HuH-7 (cell line): Measurements from ENCODE around the gene XKR3.
"Not testable (repeated sequence)": the region's sequence is repeated elsewhere in the genome, so short reads cannot be mapped to it uniquely, and the experiment has no call there.

Experiments
- DNase-seq: peaks from one replicate; pipeline ENCODE4 v3.0.0; 2011; ENCODE audit warnings: low spot score

Gene XKR3

DNA sequence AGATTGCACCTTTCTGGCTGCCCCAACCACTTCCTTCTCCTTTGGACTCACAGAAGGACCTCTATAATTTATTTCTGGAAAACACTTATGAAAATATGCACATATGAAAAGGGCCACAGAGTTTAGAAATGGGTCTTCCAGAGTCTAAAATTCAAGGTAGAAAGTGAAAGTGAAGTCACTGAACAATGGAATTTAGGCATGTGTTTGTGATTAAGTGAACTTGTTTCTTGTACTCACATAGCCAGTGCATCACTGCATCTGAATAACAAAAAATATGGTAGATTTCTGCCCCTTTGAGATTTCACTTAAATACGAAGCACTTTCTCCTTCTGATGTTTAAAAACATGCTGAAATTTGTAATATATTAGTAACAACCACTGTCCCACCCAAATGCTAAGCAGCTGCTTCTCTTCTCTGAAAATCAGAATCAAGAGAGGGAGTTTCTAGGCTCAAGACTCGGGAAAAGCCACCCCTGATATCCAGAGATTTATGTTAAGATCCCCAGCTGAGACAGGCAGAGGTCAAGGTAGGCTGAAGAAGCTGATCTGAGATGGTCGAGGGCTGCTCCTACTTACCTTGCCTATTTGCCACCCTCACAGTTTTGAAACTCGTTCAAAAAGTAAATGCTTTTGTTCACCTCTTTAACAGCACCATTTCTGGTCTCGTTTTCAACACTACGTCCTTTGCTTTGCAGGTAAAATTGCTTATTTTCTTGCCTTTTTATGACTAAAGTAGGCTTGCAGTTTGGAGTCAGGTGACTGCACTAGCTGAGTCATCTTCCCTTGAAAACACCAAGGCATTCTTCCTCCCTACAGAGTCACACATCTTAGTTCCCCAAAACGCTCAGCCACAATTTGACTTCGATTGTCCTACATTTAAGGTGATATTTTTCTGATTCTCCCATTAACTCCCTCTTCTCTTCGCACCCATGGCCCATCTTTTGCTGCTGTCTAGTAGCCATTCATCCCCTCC lies at the start of gene XKR3:
TSS of gene XKR3 (minus strand) at position 696 of the 972 bp plus-strand sequence. CDS start 17,338 bp downstream, outside the sequence.
- DNase-seq = no peak

DNA sequence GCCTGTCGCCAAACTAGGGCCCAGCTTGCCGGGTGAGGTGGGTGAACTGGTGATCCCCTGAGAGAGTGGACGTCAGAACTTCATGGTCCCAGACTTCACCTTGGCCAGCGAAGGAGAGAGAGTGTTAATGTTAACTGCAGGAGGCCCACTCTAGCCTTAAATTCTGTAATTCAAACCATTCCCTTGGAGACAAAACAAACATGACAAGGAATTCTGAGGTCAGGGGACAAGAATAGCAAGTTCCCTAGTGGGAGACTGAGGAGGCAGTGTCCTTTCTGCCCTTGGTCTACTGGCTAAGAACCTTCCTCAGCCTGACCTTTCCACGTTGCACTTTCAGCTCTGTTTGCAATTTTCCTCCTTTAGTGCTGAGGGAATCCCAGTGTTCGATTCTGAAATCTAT lies 44.4 kb upstream of the XKR3 start:
- not testable (repeated sequence) for DNase-seq

DNA sequence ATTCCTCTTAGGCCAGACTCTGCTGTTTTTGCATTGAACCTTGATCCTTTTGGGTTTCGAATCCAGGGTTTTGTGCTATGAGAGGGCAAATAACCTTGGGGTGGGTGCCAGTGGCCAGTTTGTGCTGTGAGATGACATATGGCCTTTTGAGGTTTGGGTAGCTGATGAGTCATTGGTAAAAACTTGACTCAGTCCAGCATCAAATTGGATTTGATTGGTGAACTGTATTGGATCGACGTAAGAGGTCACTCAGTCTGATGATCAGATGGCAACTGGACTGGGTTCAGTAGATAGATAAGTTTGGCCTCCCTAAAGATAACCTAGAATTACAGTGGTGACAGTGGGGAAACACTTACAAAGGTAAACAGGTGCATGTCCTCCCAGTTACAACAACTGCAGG lies 41.0 kb upstream of the XKR3 start:
- no peak for DNase-seq

DNA sequence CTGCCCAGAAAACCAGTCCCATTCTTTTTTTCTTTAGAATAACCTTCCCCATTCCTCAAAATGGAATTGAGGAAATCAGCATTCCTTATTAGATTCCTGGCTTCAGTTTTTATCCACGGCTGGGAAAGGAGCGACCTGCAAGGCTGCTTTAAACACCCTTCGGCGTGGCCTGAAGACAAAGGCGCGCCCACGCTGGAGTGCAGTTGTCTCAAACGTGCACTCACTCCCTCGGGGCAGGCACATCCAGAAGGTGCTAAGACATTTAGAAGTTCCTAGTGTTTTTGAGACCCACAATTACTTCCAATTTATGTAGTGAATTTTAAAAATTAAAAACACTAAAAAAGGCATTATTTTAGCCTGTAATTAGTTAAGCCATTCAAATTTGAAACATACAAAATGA lies 31.6 kb upstream of the XKR3 start:
- not testable (repeated sequence) for DNase-seq

DNA sequence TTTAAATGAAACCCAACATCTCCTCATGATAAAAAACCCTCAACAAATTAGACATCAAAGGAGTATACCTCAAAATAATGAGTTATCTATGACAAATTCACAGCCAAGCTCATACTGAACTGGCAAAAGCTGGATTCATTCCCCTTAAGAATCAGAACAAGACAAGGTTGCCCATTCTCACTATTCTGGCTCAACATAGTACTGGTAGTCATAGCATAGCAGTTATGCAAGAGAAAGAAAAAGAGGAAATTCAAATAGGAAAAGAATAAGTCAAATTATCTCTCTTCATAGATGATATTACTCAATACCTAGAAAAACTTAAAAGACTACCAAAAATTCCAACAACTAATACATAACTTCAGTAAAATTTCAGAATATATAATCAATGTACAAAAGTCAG lies 29.4 kb upstream of the XKR3 start:
- no peak for DNase-seq

DNA sequence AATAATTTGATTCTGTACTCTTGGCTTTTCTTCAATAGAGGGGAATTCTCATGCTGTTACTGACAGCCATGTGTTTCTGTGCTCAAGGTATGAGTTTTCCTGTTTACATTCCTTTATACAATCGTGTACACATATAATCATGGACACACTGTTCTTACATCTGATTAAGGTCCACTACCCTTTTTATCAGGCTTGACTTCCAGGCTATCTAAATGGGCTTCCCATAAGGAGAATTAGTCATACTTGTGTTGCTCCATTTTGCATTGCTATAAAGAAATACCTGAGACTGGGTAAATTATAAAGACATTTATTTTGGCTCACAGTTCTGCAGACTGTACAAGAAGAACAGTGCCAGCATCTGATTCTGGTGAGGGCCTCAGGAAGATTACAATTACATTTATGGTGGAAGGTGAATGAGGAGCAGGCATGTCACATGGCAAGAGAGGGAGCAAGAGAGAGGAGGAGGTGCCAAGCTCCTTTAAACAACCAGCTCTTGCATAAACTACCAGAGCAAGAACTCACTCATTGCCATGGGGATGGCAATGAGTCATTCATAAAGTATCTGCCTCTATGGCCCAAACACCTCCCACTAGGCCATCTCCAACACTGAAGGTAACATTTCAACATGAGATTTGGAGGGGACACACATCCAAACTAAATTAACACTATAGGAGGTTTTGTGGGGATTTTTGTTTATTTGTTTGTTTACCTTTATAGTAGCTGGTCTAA lies 26.2 kb upstream of the XKR3 start:
- DNase-seq = not testable (repeated sequence)

DNA sequence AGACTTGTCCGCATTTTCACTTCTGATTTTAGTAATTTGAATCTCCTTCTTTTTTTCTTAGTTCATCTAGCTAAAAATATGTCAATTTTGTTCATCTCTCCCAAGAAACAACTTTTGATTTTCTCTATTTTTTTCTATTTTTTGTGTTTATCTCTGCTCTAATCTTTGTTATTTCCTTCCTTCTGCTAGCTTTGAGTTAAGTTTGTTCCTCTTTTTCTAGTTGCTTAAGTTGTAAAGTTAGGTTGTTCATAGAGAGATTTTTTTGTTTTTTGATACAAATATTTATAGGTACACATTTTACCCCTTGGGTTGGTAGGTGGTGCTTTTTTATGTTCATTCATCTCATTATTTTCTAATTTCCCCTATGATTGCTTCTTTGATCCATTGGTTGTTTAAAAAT lies 22.1 kb upstream of the XKR3 start:
- no peak for DNase-seq

DNA sequence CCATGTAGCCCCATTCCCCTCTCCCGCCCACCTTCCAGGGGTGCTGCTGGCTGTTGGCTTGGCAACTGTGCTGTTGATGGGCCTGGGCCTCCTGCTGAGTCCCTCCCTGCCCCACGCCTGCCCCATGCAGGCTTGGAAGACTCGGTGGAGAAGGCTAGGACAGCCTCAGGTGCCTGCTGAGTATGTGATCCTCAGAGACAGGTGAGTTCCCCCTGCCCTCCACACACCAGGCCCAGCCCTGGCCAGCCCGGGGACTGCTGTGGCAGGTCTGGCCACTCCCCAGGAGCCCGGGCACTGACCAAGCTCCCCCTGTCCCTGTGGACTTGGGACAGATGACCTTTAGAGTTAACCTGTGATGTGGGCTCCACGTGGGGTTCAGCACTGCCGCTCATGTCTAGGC lies 20.7 kb upstream of the XKR3 start:
- DNase-seq = no peak

DNA sequence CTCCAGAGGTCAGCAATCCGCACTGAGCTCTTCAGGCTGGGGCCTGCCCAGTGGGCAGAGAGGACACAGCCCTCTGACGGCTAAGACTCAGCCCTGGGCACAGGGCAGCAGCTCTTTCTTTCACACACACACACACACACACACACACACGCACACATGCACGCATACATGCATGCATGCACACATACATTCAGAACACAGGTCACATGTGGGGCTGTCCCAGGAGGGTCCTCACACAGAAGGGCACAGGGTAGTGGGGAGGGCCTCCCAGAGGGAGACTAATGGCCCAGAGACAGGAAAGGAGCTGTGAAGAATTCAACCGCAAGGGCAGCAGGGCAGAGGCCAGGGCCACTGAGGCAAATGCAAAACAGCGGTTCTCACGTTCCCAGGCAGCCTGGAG lies 20.3 kb upstream of the XKR3 start:
- DNase-seq = no peak

DNA sequence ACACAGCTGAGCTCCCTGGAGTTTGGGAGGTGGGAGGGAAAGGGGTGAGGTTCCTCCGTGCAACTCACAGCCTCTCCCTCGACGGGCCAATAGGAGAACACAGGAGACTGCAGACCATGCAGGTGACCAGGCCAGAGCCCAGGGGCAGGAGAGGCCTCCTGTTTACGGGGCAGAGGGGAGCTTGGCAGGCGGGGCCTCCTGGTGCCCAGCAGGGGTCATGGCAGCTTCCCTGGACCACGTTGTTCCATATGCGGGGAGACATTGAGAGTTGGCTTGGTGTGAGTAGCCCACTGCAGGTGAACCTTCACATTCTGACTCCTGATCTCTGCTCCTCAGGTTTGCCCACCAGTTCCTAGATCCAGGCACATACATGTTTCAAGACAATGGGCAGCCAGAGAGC lies 19.3 kb upstream of the XKR3 start:
- no peak for DNase-seq

DNA sequence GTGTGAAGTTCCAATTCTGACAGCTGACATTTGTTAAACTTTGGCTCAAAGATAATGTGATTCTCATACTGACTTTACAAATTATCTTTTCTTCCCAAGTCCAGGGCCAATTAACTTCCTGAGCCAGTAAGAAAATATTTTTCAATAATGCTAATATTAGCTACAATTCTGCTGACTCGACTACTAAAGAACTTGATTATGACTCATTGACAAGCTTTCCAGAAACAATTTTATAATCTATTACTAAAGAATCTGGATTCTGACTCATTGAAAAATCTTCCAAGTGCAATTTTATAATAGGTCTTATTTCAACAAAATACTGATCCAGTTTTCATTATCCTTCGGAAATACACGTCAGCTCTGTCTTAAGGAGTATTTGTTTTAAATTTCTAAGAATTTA lies 12.9 kb upstream of the XKR3 start:
- DNase-seq = no peak

DNA sequence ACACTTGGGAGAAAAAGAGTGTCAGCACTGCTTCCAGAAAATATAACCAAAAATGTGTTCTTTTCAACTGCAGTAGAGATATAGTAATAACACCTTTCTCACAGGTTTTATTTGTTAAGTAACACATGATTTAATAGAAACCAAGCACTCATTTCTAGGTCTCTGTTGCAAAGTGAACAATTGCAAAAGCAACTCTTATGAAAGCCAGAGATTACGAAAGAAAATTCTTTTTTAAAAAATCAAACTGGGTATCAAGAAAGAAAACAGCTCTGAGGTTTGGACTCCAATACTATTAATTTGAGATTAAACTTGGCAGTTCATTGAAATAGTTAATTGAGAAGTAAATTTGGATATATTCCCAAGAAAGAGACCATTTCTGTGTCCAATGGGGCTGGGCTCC lies 9.8 kb upstream of the XKR3 start:
- DNase-seq = no peak

DNA sequence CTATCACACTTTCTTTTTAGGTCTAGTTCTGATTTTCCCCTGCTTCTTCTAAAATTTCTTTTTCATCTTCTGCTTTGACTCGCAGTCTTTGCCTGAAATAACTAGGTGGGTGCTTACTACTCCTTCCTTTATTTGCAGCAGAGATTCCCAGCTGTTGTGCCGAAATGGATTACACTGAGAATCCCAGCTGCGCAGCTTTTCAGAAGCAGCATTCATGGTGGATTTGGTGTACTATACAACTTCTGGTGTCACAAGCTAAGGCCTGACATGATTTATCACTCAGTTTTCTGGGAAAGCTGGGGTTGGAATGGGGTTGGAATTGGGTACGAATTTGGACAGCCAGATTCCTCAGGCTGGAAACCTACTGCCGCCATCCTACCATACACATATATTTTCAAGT lies 6.0 kb upstream of the XKR3 start:
- no peak for DNase-seq

DNA sequence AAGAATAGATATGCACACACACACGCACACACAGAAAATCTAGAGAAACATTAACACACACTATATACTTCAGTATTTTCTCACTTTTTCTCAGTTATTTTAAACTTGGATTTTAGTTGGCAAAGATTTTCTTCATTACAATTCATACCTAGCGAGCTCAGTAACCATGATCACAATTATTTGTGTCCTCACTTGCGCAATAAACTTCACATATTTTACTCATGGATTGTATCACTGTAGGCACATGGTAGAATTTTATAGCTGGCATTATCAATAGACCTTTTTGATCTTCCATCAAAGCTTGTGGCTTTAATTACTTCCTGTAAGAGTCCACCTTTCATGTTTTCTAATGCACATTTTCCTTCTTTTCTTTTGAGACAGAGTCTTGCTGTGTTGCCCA lies 4.8 kb upstream of the XKR3 start:
- no peak for DNase-seq

DNA sequence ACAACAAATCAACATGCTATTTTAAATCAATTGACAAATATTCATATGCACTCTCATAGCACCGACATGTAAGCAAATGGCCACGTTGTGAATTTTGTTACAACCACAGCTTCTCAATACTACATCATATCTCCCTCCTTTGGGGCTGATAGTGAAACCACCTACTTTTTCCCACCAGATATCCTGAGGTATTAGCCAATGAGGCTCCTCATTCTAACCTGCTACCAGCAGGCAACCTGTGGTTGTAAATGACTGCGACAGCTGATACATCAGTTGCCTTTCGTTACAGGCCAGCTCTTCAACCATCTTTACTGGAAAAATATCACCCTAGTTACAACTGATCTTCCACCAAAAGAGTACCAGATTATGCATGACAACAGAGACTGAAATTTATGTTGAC lies 3.7 kb upstream of the XKR3 start:
- no peak for DNase-seq

DNA sequence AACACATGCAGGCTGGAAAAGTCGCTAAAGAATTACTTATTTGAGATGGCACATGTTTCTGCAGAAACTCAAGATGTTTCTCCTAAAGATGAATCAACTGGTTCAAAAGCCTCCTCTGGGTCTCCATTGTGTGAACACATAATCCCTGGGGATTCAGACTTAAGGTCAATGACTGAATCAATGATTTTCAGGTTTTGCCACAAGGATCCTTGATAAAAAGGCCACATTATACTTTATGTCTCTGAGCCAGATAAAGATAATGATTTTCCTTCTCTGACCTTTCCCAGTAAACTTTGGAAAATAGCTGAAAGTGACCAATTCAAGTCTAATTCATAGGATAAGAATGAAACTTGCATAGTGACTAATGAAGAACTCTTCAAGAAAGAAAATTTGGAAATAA lies 2.3 kb upstream of the XKR3 start:
- DNase-seq = no peak

DNA sequence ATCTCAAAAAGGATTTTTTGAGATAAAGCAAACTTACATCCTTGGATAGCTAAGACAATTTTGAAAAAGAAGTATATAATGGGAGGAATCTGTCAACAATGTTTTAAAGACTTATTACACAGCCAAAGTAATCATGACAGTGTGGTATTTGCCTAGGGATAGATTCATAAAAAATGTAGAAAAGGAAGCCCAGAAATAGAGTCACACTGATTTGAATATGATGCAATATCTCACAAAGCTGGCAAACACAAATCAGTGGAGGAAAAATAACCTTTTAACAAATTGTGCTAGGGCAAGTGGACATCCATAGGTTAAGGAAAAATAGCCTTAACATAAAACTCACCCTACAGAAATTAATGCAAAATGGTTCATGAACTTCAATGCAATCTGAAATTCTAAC lies 6.0 kb downstream of the XKR3 start:
- no peak for DNase-seq

DNA sequence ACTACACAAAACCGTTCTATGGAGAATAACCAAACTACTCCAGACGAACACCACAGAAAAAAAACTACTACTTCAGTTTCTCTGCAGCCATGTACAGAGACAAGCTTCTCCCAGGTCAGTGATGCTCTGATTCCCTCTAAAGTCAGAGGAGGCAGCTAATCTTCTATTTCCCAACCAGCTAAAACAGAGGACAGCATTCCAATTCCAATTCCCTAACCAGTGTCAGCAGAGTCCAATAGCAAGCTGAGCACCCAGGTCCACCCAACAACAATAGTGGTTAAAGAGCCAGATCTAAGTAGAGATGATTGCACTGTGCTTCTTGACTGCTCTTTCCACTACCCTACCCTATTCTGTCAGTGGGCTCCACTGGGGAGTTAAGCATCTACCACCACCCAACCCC lies 6.7 kb downstream of the XKR3 start:
- no peak for DNase-seq

DNA sequence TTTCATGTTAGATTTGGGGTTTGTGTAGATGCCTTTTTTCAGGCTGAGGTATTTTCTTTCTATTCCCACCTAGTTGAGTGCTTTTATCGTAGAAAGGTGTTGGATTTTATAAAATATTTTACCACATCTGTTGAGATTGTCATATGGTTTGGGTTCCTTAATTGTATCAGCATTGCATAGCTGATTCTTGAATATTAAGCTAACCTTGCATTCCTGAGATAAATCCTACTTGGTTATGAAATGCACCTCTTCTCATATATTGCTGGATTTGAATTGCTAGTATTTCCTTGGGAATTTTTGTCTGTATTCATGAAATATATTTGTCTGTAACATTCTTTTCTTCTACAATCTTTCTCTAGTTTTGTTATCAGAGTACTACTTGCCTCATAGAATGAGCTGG lies 10.1 kb downstream of the XKR3 start:
- DNase-seq = no peak

DNA sequence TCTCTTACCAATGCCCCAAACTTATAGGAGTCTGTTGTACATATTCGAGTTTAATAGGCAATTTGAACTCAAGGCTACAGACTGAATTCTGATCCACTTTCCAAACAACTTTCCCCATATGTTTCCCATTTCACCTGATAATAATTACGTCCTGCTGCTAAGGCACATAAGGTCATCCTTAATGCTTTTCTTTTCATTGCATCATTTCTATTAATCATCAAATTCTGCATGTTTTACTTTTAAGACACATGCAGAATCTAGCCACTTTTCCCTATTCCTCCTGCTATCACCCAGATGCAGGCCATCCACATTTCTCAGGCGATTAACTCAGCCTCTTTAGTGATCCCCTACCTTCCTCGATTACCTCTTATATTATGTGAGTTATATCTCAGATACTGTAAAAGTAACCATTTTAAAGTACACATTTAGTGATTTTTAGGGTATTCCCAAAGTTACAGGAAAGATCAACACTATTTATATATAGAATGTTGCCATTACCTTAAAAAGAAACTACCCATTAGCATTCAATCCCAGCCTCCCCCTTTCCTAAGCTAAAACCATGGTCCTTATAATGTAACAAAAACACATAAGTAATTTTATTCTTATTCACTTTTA lies 14.9 kb downstream of the XKR3 start:
- DNase-seq = no peak

DNA sequence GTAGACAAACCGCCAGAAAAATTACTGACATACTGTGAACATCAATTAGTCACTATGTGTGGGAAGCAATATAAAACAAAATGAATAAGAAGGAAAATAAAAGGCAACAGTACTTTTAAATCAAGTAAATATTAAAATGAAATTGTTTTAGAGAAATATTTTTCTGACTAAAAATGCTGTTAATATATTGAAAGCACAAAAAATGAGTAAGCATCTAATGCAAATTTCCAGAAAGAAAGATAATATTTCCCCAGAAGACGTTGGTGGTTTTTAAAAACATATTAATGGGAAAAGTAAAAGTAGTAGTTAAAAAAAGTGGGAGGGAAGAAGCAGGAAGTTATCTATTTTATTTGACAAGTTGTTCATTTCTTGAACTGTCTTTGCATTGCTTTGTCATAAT lies 16.5 kb downstream of the XKR3 start:
- DNase-seq = no peak

DNA sequence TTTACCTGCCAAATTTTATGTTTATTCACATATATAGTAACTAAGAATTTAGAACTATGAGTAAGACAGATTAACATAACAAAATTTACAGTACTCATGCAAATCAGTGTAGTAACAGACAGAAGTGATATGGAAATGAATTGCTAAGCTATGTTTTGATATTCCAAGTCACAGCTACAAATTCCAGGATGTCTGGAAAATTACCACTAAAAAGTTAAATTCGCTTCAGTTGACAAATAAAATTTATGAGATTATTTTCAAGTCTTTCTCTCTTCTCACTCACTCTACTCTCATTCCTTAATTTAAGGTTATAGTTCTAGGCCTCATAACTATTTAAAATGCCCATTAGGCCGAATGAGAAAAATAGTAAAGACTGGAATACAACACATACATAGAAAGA lies 18.1 kb downstream of the XKR3 start:
- no peak for DNase-seq

DNA sequence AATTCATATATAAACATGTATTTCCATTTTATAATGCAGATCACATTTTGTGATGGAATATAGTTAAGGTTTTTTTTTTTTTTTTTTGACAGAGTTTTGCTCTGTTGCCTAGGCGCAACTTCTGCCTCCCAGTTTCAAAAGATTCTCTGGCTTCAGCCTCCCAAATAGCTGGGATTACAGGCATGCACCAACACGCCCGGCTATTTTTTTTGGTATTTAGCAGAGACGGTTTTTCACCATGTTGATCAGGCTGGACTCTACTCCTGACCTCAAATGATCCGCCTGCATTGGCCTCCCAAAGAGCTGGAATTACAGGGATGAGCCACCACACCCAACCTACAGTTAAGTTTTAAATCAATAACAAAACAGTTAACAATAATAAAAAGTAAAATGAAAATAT lies 18.8 kb downstream of the XKR3 start:
- no peak for DNase-seq
